Raji (cell line): ENCODE measurements around the gene NANOS1.

Experiments
- POLR2A ChIP-seq: IDR thresholded peaks from 2 replicates; pipeline ENCODE4 v1.6.1; 2011; ENCODE audit warnings: low read depth, low read length, control low read depth; ENCODE audit not compliant: insufficient read depth

Gene NANOS1

GRCh38 chr10:119073584-119073983, 44.1 kb downstream of the NANOS1 start:
- no peak for TF ChIP-seq POLR2A

- TF ChIP-seq POLR2A: no peak
Measured at GRCh38 chr10:119078422-119079179, 49.1 kb downstream of the NANOS1 start.

- no peak for TF ChIP-seq POLR2A
Measured at GRCh38 chr10:119079599-119080520, 50.3 kb downstream of the NANOS1 start.

- peak; percentile 98 for TF ChIP-seq POLR2A
Measured at GRCh38 chr10:119080521-119081259, 51.2 kb downstream of the NANOS1 start, which contains the start of gene EIF3A. Gene EIF3A, minus strand, starts transcription at chr10:119080817. Its CDS starts 141 bp downstream, at chr10:119080676.
